Measurements from ENCODE around the gene PRDM15.

The PRDM15 gene

GRCh38 chr21:41763398-41763931, 115.7 kb downstream of the PRDM15 start:
- no peak for DNase-seq (ENCODE audit: low read depth)

GRCh38 chr21:41762753-41763152, 116.4 kb downstream of the PRDM15 start:
- DNase-seq (ENCODE audit: low read depth), result no peak

GRCh38 chr21:41761934-41762635, 117.1 kb downstream of the PRDM15 start:
- no peak for DNase-seq (ENCODE audit: low read depth)

- DNase-seq (ENCODE audit: low read depth), result peak; percentile 90
Observed at GRCh38 chr21:41761211-41761933, 117.8 kb downstream of the PRDM15 start.

GRCh38 chr21:41760411-41760810, 118.7 kb downstream of the PRDM15 start:
- no peak for DNase-seq (ENCODE audit: low read depth)

GRCh38 chr21:41759926-41760325, 119.2 kb downstream of the PRDM15 start:
- DNase-seq (ENCODE audit: low read depth), result peak; percentile 20

- peak; percentile 51 for DNase-seq (ENCODE audit: low read depth)
Observed at GRCh38 chr21:41759214-41759840, 119.8 kb downstream of the PRDM15 start.

- peak; percentile 36 for DNase-seq (ENCODE audit: low read depth)
Observed at GRCh38 chr21:41758550-41758949, 120.6 kb downstream of the PRDM15 start.

GRCh38 chr21:41755934-41756773, 123.0 kb downstream of the PRDM15 start:
- DNase-seq (ENCODE audit: low read depth), result no peak

GRCh38 chr21:41755258-41755933, 123.7 kb downstream of the PRDM15 start:
- no peak for DNase-seq (ENCODE audit: low read depth)

- no peak for DNase-seq (ENCODE audit: low read depth)
Observed at GRCh38 chr21:41754479-41754891, 124.7 kb downstream of the PRDM15 start.

GRCh38 chr21:41753006-41753898, 125.9 kb downstream of the PRDM15 start:
- no peak for DNase-seq (ENCODE audit: low read depth)

- DNase-seq (ENCODE audit: low read depth), result peak; percentile 79
Observed at GRCh38 chr21:41752231-41752681, 126.9 kb downstream of the PRDM15 start.

GRCh38 chr21:41751611-41752011, 127.5 kb downstream of the PRDM15 start:
- no peak for DNase-seq (ENCODE audit: low read depth)

- no peak for DNase-seq (ENCODE audit: low read depth)
Observed at GRCh38 chr21:41750532-41751151, 128.5 kb downstream of the PRDM15 start.

- DNase-seq (ENCODE audit: low read depth), result peak; percentile 51
Observed at GRCh38 chr21:41750051-41750450, 129.1 kb downstream of the PRDM15 start.

- no peak for DNase-seq (ENCODE audit: low read depth)
Observed at GRCh38 chr21:41749286-41749685, 129.9 kb downstream of the PRDM15 start.

Data from ELR (cell line).